GM13976 (cell line): ENCODE measurements around the gene HBA1.
"Not testable (repeated sequence)": the region's sequence is repeated elsewhere in the genome, so short reads cannot be mapped to it uniquely, and the experiment has no call there.

Source experiments
- DNase-seq: peaks from one replicate; pipeline ENCODE4 v3.0.0; 2012; ENCODE audit warnings: low spot score
- CTCF ChIP-seq: IDR thresholded peaks from 2 replicates; pipeline ENCODE4 v1.5.1; 2012; ENCODE audit warnings: borderline replicate concordance, mild to moderate bottlenecking; ENCODE audit not compliant: insufficient read depth; ENCODE audit errors: extremely low read depth, missing control alignments, control extremely low read depth
- in situ Hi-C: fragments of 300-500 bp; cut with MboI; formaldehyde crosslinking; loops from one replicate; pipeline ENCODE4 v1.12.0; 2022; ENCODE audit warnings: low sequenced_read_pairs, mixed read lengths, inconsistent platforms; ENCODE audit not compliant: unreplicated experiment

Gene HBA1

GRCh38 chr16:175011-175949 lies 1.2 kb upstream of the HBA1 start:
- in situ Hi-C loops: no loop called here
- TF ChIP-seq CTCF: no peak
- DNase-seq: no peak

- DNase-seq, in situ Hi-C loops: not testable (repeated sequence)
Measured at GRCh38 chr16:176006-176405, 474 bp upstream of the HBA1 start.

- no peak for TF ChIP-seq CTCF
- in situ Hi-C loops: no loop called here
Measured at GRCh38 chr16:177394-177822, 928 bp downstream of the HBA1 start.

GRCh38 chr16:177981-178667 lies 1.6 kb downstream of the HBA1 start:
- in situ Hi-C loops: no loop called here
- DNase-seq: no peak
- TF ChIP-seq CTCF: no peak

More at GRCh38 chr16:177394-177822, 928 bp downstream of the HBA1 start:
- DNase-seq: no peak

- in situ Hi-C loops: no loop called here
- TF ChIP-seq CTCF: no peak
Measured at GRCh38 chr16:178668-179015, 2.2 kb downstream of the HBA1 start.

GRCh38 chr16:179211-180092 lies 3.0 kb downstream of the HBA1 start:
- no peak for DNase-seq
- in situ Hi-C loops: loop anchor here (5.0 kb wide), 1 partner anchor 62 kb away; no protein-coding TSS in a partner anchor
- TF ChIP-seq CTCF: no peak

More at GRCh38 chr16:178668-179015, 2.2 kb downstream of the HBA1 start:
- no peak for DNase-seq
